Activated CD8-positive, alpha-beta memory T cell treated with anti-CD3 and anti-CD28 coated beads, Interleukin-2, amount 50 U/mL, for 4 hours (primary cell): ENCODE data around the gene KIAA2012.

Experiments
- DNase-seq: peaks from one replicate; pipeline ENCODE4 v3.0.0-alpha.2; 2020

The KIAA2012 gene

DNA sequence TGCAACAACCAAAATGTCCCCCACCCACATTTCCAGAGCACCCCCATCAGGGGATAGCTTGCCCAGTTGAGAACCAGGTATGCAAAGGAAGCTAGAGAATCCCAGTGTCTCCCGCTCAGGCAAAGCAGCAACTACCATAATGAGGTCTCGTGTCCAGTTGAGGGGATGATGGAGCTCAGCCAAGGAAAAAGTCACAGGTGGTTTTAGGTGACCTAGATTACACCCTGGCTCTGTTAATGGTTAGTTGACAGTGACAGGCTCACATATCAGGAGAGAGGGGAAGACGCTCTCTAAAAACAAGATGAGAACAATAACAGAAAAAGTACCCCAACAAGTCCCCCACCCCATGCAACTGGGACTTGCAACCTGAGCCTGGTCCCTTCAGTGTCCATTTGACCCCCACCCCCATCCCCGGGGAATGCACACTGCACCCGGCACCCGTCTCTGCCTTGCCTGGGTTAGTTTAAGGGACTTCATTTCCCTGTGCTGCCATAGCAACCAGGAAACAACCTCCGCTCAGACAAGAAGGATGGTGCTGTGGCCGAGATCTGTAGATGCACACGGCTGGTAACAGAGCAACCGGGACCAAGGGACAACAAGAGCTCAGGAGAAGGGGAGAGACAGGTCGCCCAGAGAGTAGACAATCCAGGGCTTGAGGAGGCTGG is at the start of gene KIAA2012:
TSS of gene KIAA2012 (plus strand) at position 519 of the 665 bp plus-strand sequence. CDS start 373 bp downstream, outside the sequence.
- no peak for DNase-seq

DNA sequence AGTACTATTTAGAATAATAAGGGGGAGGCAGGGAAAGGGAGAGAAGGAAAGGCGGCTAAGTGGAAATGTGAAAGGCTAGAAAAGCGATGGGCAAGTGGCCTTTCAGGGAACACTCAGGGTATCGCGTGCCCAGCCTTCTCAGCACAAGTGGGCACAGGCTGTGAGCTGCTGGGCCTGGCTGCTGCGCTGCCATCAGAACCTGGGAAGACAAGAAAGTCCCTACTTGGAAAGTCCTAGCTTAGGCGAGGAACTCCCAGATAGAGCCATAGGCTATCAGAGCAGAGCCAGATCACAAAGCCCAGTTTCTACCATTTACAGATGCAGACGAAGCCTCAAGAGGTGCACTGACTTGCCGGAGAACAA is 49.2 kb upstream of the KIAA2012 start:
- no peak for DNase-seq

GRCh38 chr2:202024871-202025270 is 48.2 kb upstream of the KIAA2012 start:
- DNase-seq, result no peak

- no peak for DNase-seq
These were observed 47.2 kb upstream of the KIAA2012 start for GRCh38 chr2:202025816-202026215.

GRCh38 chr2:202026507-202026906 is 46.5 kb upstream of the KIAA2012 start:
- no peak for DNase-seq

GRCh38 chr2:202030691-202031090 is 42.4 kb upstream of the KIAA2012 start:
- no peak for DNase-seq

- no peak for DNase-seq
These were observed 41.7 kb upstream of the KIAA2012 start for GRCh38 chr2:202031246-202031951.

DNA sequence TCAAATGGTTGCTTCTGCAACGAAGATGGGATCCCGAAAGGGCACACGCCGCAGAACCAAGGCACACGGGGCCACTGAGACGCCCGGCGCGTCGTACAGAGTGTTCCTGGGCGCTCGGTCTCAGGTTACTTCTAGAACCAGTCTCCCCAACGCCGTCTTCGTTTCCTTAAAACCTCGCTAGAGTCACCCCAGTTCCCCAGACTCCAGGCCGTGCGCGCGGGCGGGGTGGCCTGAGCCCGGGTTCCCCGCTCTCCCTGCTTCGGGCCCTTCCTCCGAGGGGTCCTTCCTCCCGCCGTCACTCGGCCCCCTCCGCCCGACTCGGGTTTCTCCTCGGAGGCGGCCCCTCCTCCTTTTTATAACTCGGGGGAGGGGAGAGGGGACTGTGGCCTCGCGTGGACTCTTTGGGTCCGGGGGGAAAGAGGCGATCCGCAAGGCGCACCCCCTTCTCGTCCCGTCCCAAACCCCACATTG is 40.2 kb upstream of the KIAA2012 start:
- peak; percentile 26 for DNase-seq

- DNase-seq, result peak; percentile 81
These were observed 39.5 kb upstream of the KIAA2012 start, which contains the start of gene FZD7 for GRCh38 chr2:202033317-202034248. FZD7 (plus strand) TSS chr2:202033855; CDS start chr2:202034648, 793 bp downstream.

GRCh38 chr2:202034249-202035088 is 38.6 kb upstream of the KIAA2012 start:
- peak; percentile 34 for DNase-seq

DNA sequence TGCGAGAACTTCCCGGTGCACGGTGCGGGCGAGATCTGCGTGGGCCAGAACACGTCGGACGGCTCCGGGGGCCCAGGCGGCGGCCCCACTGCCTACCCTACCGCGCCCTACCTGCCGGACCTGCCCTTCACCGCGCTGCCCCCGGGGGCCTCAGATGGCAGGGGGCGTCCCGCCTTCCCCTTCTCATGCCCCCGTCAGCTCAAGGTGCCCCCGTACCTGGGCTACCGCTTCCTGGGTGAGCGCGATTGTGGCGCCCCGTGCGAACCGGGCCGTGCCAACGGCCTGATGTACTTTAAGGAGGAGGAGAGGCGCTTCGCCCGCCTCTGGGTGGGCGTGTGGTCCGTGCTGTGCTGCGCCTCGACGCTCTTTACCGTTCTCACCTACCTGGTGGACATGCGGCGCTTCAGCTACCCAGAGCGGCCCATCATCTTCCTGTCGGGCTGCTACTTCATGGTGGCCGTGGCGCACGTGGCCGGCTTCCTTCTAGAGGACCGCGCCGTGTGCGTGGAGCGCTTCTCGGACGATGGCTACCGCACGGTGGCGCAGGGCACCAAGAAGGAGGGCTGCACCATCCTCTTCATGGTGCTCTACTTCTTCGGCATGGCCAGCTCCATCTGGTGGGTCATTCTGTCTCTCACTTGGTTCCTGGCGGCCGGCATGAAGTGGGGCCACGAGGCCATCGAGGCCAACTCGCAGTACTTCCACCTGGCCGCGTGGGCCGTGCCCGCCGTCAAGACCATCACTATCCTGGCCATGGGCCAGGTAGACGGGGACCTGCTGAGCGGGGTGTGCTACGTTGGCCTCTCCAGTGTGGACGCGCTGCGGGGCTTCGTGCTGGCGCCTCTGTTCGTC is 37.7 kb upstream of the KIAA2012 start:
- peak; percentile 18 for DNase-seq

DNA sequence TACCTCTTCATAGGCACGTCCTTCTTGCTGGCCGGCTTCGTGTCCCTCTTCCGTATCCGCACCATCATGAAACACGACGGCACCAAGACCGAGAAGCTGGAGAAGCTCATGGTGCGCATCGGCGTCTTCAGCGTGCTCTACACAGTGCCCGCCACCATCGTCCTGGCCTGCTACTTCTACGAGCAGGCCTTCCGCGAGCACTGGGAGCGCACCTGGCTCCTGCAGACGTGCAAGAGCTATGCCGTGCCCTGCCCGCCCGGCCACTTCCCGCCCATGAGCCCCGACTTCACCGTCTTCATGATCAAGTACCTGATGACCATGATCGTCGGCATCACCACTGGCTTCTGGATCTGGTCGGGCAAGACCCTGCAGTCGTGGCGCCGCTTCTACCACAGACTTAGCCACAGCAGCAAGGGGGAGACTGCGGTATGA is 37.1 kb upstream of the KIAA2012 start:
- DNase-seq, result no peak

DNA sequence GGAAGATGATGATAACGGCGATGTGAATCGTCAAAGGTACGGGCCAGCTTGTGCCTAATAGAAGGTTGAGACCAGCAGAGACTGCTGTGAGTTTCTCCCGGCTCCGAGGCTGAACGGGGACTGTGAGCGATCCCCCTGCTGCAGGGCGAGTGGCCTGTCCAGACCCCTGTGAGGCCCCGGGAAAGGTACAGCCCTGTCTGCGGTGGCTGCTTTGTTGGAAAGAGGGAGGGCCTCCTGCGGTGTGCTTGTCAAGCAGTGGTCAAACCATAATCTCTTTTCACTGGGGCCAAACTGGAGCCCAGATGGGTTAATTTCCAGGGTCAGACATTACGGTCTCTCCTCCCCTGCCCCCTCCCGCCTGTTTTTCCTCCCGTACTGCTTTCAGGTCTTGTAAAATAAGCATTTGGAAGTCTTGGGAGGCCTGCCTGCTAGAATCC is 36.4 kb upstream of the KIAA2012 start:
- DNase-seq, result no peak

DNA sequence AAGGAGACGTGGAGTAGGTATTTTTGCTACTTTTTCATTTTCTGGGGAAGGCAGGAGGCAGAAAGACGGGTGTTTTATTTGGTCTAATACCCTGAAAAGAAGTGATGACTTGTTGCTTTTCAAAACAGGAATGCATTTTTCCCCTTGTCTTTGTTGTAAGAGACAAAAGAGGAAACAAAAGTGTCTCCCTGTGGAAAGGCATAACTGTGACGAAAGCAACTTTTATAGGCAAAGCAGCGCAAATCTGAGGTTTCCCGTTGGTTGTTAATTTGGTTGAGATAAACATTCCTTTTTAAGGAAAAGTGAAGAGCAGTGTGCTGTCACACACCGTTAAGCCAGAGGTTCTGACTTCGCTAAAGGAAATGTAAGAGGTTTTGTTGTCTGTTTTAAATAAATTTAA is 36.0 kb upstream of the KIAA2012 start:
- DNase-seq, result no peak

- no peak for DNase-seq
These were observed 34.4 kb upstream of the KIAA2012 start for GRCh38 chr2:202038471-202039277.

DNA sequence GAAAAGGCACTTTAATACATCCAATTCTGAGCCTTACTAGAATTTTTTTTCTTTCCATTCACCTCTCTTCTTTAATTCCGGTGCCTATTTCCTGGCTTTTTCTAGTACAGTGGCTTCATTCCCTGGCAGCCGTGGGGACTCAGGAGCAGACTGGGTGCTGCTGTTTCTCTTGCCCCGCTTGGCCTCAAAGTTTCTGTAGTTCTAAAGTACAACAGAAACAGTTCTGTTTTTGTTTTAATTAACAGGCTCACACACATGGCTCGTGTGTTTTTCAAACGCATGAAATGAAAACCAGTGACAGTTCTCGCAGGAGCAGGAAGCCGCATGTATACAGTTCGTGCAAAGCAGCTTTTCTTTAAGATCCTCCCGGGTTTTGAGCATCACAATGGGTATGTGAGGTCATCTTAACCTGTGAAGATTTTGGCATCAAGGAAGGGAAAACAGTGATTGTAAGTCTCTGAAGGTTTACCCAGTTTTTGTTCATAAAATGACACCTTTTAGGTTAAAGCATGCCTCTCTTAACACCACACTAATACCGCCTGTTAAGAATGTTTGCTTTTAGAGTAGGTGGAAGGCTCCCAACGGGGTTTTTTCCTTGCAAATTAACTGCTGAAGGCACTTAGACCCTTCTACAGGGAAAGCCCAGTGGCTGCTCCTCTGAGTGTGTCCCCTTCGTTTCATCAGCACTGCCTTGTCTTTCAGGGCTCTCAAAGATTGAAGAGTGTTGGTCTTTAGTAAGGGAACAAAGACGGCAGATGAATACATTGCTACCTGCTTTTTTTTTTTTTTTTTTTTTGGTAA is 33.6 kb upstream of the KIAA2012 start:
- no peak for DNase-seq

- DNase-seq, result no peak
These were observed 32.8 kb upstream of the KIAA2012 start for GRCh38 chr2:202040079-202040844.

GRCh38 chr2:202042444-202042843 is 30.6 kb upstream of the KIAA2012 start:
- no peak for DNase-seq

GRCh38 chr2:202043475-202043874 is 29.6 kb upstream of the KIAA2012 start:
- no peak for DNase-seq
